GM12892 (cell line): ENCODE data around the gene LRRC51.
A peak's percentile ranks its signal among the peaks of the same experiment; 100 is the strongest.
"Not testable (repeated sequence)": the region's sequence is repeated elsewhere in the genome, so short reads cannot be mapped to it uniquely, and the experiment has no call there.

Experiments
- DNase-seq: peaks from one replicate; pipeline ENCODE4 v3.0.0; 2011; ENCODE audit not compliant: insufficient read length
- FAIRE-seq: peaks from 2 replicates; lab custom pipeline; 2011; peaks lifted over from hg19 to GRCh38; lab: Jason Lieb, UNC
- POLR2A ChIP-seq: IDR thresholded peaks from 2 replicates; pipeline ENCODE4 v1.6.1; 2011; ENCODE audit warnings: low read depth, low read length, control low read depth
- POLR2AphosphoS5 ChIP-seq: IDR thresholded peaks from 2 replicates; pipeline ENCODE4 v1.6.1; 2011; ENCODE audit warnings: low read depth, low read length, control low read depth
- TAF1 ChIP-seq: IDR thresholded peaks from 2 replicates; pipeline ENCODE4 v1.6.1; 2011; ENCODE audit warnings: low read depth, mild to moderate bottlenecking, control low read depth, low read length, borderline replicate concordance

The LRRC51 gene

DNA sequence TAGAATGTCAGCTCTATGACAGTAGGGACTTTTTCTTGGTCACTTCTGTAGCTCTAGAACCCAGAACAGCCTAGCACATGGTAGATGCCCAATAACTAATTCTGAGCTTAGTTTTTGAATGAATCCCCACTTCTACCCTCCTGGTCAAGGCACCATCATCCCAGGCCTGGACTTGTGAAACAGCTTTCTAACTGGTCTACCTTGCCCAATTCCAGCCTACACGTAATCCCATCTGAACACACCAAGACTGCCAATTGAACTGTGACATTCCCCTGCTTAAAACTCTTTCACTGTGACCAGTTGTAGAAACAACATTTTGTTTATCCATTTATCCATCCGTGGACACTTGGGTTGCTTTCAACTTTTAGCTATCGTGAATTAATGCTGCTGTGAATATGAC, 48.7 kb downstream of the LRRC51 start:
- DNase-seq (no peak), FAIRE-seq (no peak)
- TF ChIP-seq POLR2AphosphoS5, result no peak
- TF ChIP-seq TAF1, result no peak
- no peak for TF ChIP-seq POLR2A

DNA sequence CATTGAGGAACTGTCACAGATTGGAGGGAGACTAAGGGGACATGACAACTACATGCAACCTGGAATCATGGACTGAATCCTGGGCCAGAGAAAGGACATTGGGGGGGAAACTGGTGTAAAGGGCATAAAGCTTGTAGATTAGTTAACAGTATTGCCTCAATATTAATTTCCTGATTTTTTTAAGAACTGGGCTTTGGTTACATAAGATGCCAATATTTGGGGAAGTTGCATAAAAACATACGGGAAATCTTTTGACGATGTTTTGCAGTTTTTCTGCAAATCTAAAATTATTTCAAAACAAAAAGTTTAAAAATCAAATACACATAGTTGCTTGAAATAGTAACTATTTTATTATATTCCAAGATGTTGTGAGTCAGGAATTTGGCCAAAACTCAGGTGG, 52.0 kb downstream of the LRRC51 start:
- no peak for TF ChIP-seq POLR2A
- no peak for TF ChIP-seq POLR2AphosphoS5
- TF ChIP-seq TAF1, result no peak
- DNase-seq, result no peak
- no peak for FAIRE-seq

DNA sequence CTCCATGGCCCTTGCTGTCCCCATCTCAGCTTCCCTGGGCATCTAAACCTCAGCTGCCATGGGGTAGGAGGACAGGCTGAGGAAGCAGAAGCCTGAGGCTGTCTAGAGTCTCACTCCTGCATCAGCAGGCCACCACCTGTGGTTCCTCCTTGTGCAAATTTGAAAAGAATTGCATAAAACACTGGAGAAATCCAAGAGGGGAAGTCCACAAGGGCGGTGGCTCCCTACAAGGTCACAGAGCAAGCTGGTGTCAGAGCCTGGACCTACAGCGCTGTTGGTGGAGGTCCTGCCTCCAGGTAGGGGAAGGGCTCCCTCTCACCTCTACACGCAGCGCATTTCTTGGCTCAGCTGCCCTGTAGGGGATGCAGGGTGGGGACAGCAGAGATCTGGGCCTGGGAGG, 54.8 kb downstream of the LRRC51 start, which contains the start of gene FOLR3:
Gene FOLR3, plus strand, starts transcription at position 253 of the 400 bp plus-strand sequence. CDS start 228 bp downstream, outside the sequence.
- DNase-seq, FAIRE-seq: not testable (repeated sequence)

DNA sequence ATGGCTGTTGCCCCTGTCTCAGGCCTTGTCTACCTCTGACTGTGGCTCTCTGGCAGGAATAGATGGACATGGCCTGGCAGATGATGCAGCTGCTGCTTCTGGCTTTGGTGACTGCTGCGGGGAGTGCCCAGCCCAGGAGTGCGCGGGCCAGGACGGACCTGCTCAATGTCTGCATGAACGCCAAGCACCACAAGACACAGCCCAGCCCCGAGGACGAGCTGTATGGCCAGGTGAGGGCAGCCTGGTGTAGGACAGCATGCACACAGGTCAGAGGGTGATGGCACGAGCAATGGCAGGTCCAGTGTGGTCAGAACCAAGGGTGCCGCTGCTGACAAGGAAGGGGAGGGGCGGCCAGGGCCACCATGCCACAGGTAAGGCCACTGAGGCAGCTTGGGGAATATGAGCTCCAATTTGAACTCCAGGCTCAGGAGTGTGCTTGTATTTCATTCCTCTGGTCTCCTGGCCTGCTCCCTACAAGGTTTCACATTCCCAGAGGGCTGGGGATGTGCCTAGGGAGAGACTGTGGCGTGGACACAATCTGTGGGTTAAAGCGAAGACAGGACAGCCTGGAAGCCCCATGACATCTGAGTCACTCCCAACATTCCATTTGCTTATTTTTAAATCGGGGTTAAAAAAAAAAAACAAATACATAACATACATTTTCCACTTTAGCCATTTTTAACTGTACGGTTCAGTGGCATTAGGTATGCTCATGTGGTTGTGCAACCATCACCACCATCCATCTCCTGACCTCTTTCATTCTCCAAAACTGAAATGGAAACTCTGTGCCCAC, 55.4 kb downstream of the LRRC51 start:
- FAIRE-seq, result no peak
- TF ChIP-seq POLR2A, result no peak
- no peak for DNase-seq

DNA sequence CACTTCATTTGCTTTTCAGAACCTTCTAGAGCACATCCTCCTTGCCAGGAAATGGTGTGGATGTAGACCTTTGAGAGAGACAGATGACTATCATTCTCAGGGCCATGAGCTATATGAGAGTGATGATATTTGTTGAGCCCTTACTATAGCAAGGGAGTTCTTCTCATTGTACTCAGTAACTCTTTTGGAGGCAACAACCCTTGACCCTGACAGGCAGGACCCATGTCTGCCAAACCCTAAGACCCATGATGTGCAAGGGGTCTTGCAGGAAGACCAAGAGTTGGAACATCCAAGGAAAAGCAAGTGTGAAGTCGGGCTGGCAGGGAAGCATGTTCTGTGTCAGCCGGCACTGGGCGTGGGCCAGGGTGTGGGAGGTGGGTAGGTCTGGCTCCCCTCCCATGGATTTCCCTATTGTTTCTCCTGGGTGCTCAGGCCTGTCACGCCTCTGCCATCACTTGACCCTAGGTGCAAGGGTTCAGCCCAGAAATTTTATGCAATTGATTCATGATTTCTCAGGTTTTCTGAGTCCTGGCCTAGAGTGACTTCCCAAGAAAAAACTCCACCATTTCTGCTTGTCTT, 56.1 kb downstream of the LRRC51 start:
- TF ChIP-seq POLR2AphosphoS5 (no peak), POLR2A (no peak), TAF1 (no peak)
- DNase-seq (no peak), FAIRE-seq (no peak)

DNA sequence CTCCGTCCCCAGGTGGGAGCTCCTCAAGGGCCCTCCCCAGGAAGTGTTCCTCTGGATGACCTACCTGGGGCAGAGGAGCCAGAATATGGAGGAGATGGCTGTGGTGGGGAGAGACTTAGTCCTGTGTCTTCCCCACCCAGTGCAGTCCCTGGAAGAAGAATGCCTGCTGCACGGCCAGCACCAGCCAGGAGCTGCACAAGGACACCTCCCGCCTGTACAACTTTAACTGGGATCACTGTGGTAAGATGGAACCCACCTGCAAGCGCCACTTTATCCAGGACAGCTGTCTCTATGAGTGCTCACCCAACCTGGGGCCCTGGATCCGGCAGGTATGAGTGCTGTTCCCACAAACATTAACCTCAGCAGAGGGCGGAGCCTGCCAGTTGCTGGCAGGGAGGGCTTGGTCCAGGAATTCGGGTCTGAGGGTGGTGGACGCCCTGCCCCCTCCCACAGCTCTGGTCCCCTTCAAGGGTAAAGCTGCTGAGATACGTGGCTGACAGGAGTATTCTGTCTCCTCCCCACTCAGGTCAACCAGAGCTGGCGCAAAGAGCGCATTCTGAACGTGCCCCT, 58.3 kb downstream of the LRRC51 start:
- DNase-seq (no peak), FAIRE-seq (no peak)
- no peak for TF ChIP-seq TAF1
- no peak for TF ChIP-seq POLR2A
- no peak for TF ChIP-seq POLR2AphosphoS5

DNA sequence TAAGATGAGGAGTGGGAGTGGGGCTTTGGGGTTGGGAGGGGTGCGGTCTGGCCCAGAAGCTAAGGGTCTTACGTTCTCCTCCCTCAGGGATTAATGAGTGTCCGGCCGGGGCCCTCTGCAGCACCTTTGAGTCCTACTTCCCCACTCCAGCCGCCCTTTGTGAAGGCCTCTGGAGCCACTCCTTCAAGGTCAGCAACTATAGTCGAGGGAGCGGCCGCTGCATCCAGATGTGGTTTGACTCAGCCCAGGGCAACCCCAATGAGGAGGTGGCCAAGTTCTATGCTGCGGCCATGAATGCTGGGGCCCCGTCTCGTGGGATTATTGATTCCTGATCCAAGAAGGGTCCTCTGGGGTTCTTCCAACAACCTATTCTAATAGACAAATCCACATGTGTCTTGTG, 58.9 kb downstream of the LRRC51 start:
- TF ChIP-seq POLR2A (no peak), POLR2AphosphoS5 (no peak), TAF1 (no peak)

DNA sequence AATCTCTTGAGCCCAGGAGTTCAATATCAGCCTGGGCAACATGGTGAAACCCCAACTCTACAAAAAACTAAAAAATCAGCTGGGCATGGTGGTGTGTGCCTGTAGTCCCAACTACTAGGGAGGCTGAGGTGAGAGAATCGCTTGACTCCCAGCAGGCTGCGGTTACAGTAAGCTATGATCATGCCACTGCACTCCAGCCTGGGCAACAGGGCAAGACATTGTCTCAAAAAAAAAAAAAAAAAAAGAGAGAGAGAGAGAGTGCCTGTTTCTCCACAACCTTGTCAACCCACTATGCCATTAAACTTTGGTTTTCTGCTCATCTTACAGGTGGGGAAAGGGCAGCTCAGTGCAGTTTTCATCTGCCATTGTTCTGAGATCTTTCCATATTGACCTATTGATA, 60.0 kb downstream of the LRRC51 start:
- FAIRE-seq, result no peak
- DNase-seq, result no peak

More for the DNA sequence above, 58.9 kb downstream of the LRRC51 start:
- no peak for DNase-seq
- no peak for FAIRE-seq

DNA sequence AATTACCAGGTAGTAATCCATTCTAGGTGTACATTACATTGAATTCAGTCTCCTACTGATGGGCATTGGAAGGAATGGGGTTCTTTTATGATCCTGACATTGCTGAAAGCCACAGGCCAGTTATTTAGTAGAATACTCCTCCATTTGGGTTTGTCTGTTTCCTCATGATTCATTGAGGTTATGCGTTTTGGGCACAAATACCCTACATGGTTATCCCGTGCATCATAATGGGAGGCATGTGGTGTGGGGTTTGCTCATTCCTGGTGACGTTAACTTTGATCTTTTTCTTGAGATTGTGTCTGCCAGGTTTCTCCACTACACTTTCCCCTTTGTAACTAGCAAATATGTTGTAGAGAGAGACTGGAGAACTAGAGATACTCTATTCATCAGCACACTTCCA, 60.4 kb downstream of the LRRC51 start:
- FAIRE-seq (no peak), DNase-seq (no peak)

More for the DNA sequence above, 60.0 kb downstream of the LRRC51 start:
- TF ChIP-seq TAF1 (no peak), POLR2A (no peak), POLR2AphosphoS5 (no peak)

DNA sequence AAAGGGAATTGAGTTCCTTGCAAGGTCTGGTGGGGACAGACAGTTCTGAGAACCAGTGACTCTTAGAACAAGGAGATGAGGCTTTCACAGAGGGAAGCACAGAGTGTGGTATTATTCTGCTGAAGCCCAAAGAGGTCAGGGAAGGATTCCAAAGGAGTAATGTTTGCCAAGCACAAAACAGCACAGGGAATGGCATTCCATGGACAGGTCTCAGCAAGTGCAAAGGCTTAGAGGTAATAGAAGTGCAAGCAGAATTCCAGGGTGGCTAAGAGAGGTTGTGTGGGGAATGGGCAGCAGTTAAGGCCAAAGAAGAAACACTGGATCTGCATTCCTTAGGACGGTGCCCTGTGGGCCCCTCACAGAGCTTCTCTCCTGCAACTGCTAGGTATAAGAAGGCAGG, 61.4 kb downstream of the LRRC51 start:
- FAIRE-seq, result not testable (repeated sequence)

More for the DNA sequence above, 60.4 kb downstream of the LRRC51 start:
- TF ChIP-seq POLR2AphosphoS5 (no peak), POLR2A (no peak)

DNA sequence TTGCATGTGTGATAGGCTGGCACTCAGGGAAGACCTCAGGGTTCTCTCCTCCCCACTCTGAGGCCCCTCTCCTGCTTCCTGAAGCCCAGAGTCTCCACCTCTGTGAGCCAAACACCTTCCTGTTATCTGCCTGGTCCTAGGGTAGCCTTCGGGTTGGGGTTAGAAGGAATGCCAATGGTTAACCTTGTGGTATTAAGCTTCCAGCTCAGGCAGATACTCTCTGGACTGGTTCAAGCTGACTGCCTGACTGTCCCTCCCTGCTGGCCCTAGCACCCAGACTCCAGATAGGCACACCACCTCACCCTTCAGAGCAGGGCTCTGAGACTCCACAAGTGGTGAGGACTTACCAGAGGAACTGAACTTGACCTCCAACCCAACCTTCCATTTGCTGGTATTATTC, 61.9 kb downstream of the LRRC51 start:
- not testable (repeated sequence) for DNase-seq

More for the DNA sequence above, 61.4 kb downstream of the LRRC51 start:
- DNase-seq, result not testable (repeated sequence)

DNA sequence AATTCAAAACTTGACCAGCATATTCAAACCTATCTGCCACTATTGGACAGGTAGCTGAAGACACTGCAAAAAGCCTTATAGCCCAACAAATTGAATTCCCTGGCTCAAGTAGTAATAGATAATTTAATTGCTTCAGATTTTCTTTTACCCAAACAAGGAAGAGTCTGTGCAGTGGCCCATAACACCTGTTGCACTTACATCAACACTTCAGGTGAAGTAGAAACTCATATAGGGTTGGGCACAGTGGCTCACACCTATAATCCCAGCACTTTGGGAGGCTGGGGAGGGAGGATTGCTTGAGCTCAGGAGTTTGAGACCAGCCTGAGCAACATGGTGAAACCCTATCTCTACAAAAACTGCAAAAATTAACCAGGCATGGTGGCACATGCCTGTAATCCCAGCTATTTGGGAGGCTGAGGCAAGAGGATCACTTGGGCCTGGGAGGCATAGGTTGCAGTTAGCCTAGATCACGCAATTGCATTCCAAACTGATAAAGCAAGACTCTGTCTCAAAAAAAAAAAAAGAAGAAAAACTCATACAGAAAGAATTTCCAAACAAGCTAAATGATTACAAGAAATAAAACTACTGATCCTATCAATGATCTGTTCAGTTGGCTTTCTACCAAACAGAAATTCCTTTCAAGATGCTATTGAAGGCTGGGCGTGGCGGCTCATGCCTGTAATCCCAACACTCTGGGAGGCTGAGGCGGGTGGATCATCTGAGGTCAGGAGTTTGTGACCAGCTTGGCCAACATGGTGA, 64.3 kb downstream of the LRRC51 start:
- DNase-seq (no peak), FAIRE-seq (no peak)
- TF ChIP-seq TAF1, result no peak
- TF ChIP-seq POLR2A, result no peak
- no peak for TF ChIP-seq POLR2AphosphoS5

More for the DNA sequence above, 61.9 kb downstream of the LRRC51 start:
- FAIRE-seq, result peak; percentile 67
